Large intestine (tissue), 3 donors: ENCODE data around the gene JAKMIP2. TPM values are rescaled to one million over a fixed set of nuclear protein-coding genes. Genes with fewer than 3 reads are reported as not detected.

ENCODE experiments used
- DNase-seq, 2 donors: peaks; one replicate each; pipeline versions ENCODE4 v3.0.0 to v3.0.0-alpha.2; 2013
- H3K27ac ChIP-seq: one replicate; pipeline ENCODE4 v1.5.1; 2013; ENCODE audit warnings: low read length
- H3K27me3 ChIP-seq: 2 replicates; pipeline ENCODE4 v1.6.1; 2013; ENCODE audit warnings: low read length; ENCODE audit not compliant: control insufficient read depth, insufficient read depth
- H3K36me3 ChIP-seq: 2 replicates; pipeline ENCODE4 v1.6.1; 2013; ENCODE audit warnings: low read length; ENCODE audit not compliant: control insufficient read depth, insufficient read depth
- H3K4me1 ChIP-seq: one replicate; pipeline ENCODE4 v1.6.1; 2013; ENCODE audit warnings: low read length; ENCODE audit not compliant: control insufficient read depth, insufficient read depth
- H3K4me3 ChIP-seq: one replicate; pipeline ENCODE4 v1.5.1; 2013; ENCODE audit warnings: low read length
- H3K9me3 ChIP-seq: one replicate; pipeline ENCODE4 v1.6.1; 2013; ENCODE audit warnings: mild to moderate bottlenecking, low read depth, low read length, moderate library complexity; ENCODE audit not compliant: control insufficient read depth
- WGBS: methylation state at CpG from one replicate; pipeline ENCODE4 v1.1.5; 2013; ENCODE audit warnings: low lambda C conversion rate; ENCODE audit not compliant: insufficient coverage; 5-methylcytosine and 5-hydroxymethylcytosine counted together
- polyA plus RNA-seq: library from polyadenylated mRNA; unstranded; fragments of 120-200 nt; gene quantifications from one replicate; pipeline ENCODE4 v1.2.1, GENCODE V29; 2013

Gene JAKMIP2
- polyA plus RNA-seq, 1 donor: 3.1 TPM

DNA sequence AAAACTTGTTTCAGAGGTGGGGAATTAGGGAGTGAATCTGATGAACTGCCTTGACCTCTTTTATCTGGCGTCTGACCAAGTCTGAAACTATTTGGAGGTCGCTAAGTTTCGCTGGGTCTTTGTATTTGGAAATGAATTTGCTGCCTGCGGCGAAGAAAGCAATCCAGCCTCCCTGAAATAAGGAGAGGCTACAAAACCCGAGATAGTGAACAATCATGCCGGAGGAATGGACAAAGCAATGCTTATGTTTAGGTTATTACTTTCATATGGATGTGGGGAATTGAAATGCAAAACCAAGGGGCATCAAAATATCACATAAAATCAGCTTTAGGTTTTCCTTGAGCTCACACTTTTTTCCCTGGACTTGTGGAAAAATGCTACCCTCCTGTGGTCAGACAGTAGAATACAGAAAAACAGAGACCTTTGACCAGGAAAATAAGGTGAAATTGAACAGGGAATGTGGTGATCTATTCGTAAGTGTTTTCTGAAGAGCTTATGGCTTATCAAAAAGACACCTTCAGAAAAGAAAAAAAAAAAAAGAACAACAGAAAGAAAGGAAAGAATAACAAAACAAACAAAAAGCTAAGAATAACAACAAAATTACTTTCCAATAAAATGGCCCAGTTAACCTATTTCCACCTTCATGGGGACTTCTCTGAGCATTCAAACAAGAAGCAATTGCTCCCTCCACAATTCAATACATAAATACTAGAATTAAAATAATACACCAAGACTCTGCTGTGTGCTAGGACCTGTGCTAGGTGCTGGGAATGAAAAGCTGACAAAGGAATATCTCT is 204.1 kb downstream of the JAKMIP2 start:
- 11% methylated on average over 1 of the region's 8 CpGs for WGBS
- no peak overlapping the region for H3K27ac ChIP-seq
- no peaks in the 10 kb centered on the region for H3K9me3 ChIP-seq
- H3K27me3 ChIP-seq: no peaks in the 10 kb centered on the region
- DNase-seq: peak in 1 of 2 donors; percentile 50
- no peaks in the 10 kb centered on the region for H3K36me3 ChIP-seq
- H3K4me3 ChIP-seq: no peak overlapping the region
- H3K4me1 ChIP-seq: no peaks in the 10 kb centered on the region

DNA sequence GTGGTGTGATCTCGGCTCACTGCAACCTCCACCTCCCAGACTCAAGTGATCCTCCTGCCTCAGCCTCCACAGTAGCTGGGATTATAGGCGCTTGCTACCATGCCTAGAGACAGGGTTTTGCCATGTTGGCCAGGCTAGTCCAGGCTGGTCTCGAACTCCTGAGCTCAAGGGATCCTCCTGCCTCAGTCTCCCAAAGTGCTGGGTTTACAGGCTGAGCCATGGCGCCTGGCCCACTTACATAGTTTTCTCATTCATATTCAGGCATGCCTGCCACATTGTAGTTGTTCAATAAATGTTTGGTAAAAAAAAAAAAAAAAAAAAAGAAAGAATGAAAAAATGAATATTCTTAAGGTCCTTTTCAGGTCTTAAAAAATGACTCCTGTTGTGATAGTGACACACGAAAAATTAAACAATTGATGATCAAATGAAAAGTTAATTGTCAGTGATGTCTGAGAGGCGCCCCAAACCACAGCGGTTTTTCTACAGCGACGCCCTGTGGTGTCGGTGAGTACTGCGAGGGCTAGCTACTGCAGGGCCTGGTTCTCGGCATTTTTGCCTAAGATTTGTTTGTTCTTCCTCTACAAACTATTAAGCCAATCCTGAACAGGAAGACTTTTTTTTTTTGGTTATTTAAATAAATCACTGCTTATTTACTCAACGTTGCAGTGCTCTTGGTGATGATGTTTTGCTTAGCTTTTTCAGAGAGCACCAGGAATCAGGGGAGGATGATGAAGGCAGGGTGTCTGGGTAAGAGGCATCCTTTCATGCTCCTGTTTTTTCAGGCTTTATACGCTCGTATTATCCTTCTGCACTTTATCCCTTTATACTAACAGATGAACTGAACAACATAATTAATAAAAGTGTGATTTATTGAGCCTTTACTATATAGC is 205.6 kb downstream of the JAKMIP2 start:
- Histone ChIP-seq H3K9me3 (no peaks in the 10 kb centered on the region), H3K27me3 (no peaks in the 10 kb centered on the region), H3K4me3 (no peak overlapping the region), H3K36me3 (no peaks in the 10 kb centered on the region), H3K27ac (no peak overlapping the region), H3K4me1 (no peaks in the 10 kb centered on the region)
- WGBS: 60% methylated on average over 2 of the region's 15 CpGs
- DNase-seq: peak in 1 of 2 donors; percentile 26

DNA sequence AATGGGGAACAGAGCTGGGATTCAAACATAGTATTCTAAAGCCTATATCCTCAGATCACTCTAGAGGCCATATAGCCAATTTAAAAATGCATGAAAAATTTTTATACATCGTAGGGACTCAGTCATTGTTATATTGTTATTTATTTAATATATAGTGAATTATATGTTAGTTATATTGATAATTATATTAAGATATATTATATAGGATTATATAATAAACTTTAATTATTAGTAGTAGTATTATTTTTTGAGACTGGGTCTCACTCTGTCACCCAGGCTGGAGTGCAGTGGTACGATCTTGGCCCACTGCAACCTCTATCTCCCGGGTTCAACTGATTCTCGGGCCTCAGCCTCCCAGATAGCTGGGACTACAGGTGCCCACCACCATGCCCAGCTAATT is 206.9 kb downstream of the JAKMIP2 start:
- Histone ChIP-seq H3K4me1 (no peaks in the 10 kb centered on the region), H3K9me3 (no peaks in the 10 kb centered on the region), H3K36me3 (no peaks in the 10 kb centered on the region), H3K4me3 (no peak overlapping the region), H3K27me3 (no peaks in the 10 kb centered on the region), H3K27ac (no peak overlapping the region)
- no CpG with 5 or more reads among the region's 4 CpGs for WGBS
- DNase-seq: no peak

DNA sequence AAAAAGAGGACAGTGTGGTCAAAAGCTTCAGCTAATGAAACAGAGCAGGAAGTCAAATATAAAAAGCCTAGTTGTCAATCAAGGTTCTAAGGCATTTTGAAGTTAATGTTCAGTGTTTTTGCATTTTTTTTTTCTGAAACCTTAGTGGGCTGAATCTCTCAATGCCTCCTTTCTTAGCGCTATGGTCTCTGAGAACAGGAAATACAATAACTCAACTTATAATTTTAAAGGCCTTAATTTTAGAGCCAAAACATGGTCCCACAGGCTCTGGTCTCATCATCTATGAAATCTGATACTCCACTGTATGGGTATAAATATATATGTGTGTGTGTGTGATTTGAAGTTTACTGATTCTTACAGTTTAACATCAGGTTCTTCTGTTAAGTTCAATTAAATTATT is 209.3 kb downstream of the JAKMIP2 start:
- DNase-seq: no peak
- Histone ChIP-seq H3K4me1 (no peaks in the 10 kb centered on the region), H3K36me3 (no peaks in the 10 kb centered on the region), H3K27ac (no peak overlapping the region), H3K9me3 (no peaks in the 10 kb centered on the region), H3K27me3 (peaks cover 3% of the 10 kb centered on the region), H3K4me3 (no peak overlapping the region)
- WGBS: no CpG with 5 or more reads among the region's 1 CpG

DNA sequence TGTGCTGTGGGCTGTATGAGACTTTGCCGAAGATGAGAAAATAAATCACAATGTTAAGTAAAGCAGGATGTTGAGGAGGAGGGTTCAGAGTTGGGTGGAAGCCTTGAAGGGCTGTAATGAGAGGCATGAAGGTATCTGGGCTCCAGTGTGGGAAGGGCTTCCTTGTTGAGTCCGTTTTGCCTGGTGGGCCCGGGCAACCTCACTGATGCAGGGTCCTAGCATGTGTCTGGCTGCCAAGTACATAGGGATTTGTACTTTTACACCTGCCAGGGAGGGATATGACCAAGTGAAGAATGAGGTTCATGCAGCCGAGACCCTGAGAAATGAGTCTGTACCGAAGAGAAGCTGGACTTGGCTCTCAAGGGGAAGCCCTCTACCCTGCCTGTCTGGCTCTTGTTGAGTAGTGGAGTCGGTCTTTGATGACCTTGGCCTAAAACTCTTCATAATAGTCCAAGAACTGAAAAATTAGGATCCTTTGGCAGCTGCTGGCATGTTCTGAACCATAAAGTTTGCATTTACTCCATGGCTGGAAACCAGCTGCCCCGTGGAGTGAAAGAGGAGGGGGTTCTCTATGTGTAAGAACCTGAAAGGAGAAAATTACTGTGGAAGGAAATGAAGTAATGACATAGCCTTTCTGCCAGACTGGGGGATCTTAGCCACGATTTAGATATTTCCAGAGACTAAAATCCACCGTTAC is 213.7 kb downstream of the JAKMIP2 start:
- no peaks in the 10 kb centered on the region for H3K36me3 ChIP-seq
- WGBS: 87% methylated on average over 3 of the region's 9 CpGs
- no peak overlapping the region for H3K4me3 ChIP-seq
- peaks cover 3% of the 10 kb centered on the region for H3K27me3 ChIP-seq
- no peaks in the 10 kb centered on the region for H3K4me1 ChIP-seq
- no peak overlapping the region for H3K27ac ChIP-seq
- no peaks in the 10 kb centered on the region for H3K9me3 ChIP-seq
- DNase-seq: no peak

DNA sequence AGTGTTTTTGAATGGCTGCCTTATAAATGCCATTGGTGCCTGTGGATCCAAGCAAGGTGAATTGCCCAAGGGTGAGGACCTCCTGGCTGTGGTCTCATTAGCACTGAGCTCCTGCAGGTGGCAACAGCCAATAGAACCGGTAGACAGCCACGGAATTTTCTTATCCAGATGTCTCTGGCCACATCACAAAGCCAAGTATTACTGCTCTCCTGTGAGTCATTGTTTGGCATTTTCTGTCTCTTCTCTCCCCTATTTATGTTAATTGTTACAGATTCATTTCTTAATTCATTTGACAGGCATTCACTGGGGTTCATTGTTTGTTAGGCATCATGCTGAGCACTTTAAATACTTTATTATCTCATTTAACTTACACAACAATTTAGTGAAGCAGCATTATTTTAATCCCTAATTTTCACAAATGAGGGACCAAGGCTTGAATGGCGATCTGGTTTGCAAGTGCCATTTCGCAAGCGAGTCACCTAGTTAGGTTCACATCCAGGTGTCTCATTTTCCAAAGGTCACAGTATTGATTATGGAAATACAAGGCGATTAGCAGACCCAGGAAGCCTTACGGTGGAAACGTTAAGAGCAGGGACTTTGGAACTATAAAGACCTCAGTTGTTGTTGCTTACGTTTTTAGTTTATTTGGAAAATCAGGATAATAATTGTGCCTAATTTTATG is 214.5 kb downstream of the JAKMIP2 start:
- Histone ChIP-seq H3K4me1 (no peaks in the 10 kb centered on the region), H3K27me3 (peaks cover 3% of the 10 kb centered on the region), H3K27ac (no peak overlapping the region), H3K36me3 (no peaks in the 10 kb centered on the region), H3K9me3 (no peaks in the 10 kb centered on the region), H3K4me3 (no peak overlapping the region)
- WGBS: no CpG with 5 or more reads among the region's 9 CpGs
- DNase-seq: no peak

DNA sequence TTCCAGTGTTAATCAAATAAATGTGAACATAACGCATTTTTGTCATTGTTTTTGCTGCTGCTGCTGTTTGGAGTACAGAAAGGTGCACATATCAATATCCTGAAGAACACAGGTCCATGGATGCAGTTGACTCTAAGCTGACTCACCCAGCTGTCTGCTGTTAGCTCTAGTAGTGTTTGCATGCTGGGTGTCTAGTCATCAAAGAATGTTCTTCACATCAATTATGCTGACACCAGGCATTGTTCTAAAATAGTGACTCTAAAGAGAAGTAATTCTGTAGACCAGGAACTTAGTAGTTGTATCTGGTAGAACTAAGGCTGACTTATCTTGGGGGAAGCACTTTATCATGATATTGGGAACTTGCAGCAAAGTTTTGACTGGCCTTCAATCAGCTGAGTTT is 217.0 kb downstream of the JAKMIP2 start:
- no CpG with 5 or more reads among the region's 1 CpG for WGBS
- Histone ChIP-seq H3K4me1 (no peaks in the 10 kb centered on the region), H3K27ac (no peak overlapping the region), H3K27me3 (peaks cover 3% of the 10 kb centered on the region), H3K9me3 (no peaks in the 10 kb centered on the region), H3K4me3 (no peak overlapping the region), H3K36me3 (no peaks in the 10 kb centered on the region)
- DNase-seq: no peak

DNA sequence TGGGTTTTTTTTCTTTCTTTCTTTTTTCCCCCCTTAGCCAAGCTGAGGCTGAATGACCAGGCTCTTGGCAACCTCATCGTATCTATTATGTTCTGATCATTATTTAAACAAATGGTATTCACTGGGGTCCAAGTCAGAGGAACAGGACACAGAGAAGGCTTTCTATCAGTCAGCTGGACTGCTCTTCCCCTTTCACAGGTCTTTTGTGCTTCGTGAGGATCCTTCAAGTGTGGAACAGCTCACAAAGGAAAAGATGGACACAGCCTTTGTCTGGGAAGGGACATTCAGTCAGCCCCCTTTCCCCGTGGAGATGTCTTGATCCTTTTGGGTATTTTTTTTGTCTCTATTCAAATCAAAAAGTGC is 218.4 kb downstream of the JAKMIP2 start:
- DNase-seq: no peak
- no CpG with 5 or more reads among the region's 3 CpGs for WGBS
- Histone ChIP-seq H3K4me3 (no peak overlapping the region), H3K4me1 (no peaks in the 10 kb centered on the region), H3K27ac (no peak overlapping the region), H3K36me3 (no peaks in the 10 kb centered on the region), H3K9me3 (no peaks in the 10 kb centered on the region), H3K27me3 (peaks cover 9% of the 10 kb centered on the region)

DNA sequence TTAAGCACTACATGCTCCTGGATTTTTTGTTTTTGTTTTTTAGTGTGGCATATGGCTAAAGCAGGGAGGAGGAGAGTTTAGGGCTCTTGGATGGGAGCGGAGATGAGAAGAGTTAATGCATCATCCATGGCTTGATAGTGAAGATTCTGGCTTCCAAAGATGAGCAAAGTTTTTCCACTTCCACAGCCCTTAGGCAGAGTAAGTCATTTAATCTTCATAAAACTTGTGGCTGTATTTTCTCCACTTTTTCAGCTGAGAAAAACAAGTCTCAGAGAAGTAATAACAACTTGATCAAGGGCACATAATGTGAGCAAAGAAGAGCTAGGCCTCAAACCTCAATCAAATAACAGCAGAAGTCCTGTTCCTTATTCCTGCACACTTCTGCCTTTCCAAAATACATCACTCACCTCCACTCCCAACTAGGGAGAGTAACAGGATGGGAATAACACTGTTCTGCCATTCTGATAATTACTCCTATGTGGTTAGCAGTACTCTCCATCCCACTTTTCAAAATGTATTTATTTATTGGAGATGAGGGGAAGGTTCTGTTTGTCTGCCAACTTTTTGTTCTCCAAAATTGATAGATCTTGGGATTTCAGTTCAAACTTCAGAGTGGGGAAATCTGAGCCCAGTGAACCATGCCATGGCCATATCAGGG is 218.9 kb downstream of the JAKMIP2 start:
- no peak for DNase-seq
- WGBS: no CpG with 5 or more reads among the region's 1 CpG

More for the DNA sequence above, 218.9 kb downstream of the JAKMIP2 start:
- H3K27ac ChIP-seq: no peak overlapping the region
- no peaks in the 10 kb centered on the region for H3K36me3 ChIP-seq
- no peaks in the 10 kb centered on the region for H3K9me3 ChIP-seq
- H3K4me1 ChIP-seq: no peaks in the 10 kb centered on the region
- H3K4me3 ChIP-seq: no peak overlapping the region
- H3K27me3 ChIP-seq: peaks cover 6% of the 10 kb centered on the region
